Psoas muscle (tissue), 8 donors: ENCODE results near the gene SLC38A1. TPM values are rescaled to one million over a fixed set of nuclear protein-coding genes. Genes with fewer than 3 reads are reported as not detected.
"Not testable (repeated sequence)": the region's sequence is repeated elsewhere in the genome, so short reads cannot be mapped to it uniquely, and the experiment has no call there.

Source experiments
- ATAC-seq, 4 donors: fragments of 200-7000 bp; cut with Tn5 transposase; one replicate each; pipeline ENCODE4 v1.9.1; 2020; ENCODE audit warnings: moderate library complexity in 3 of 4, mild to moderate bottlenecking in 2 of 4
- DNase-seq, 2 donors: peaks; one replicate each; pipeline ENCODE4 v3.0.0-alpha.2; 2020
- H3K27ac ChIP-seq: fragments of 200-600 bp; one replicate; pipeline ENCODE4 v1.8.0; 2022
- H3K27me3 ChIP-seq, 3 donors: fragments of 200-600 bp in 1 of 3; one replicate each; pipeline versions ENCODE4 v1.6.1 to v1.8.0; 2013 to 2022; ENCODE audit warnings: low read length in 2 of 3, mild to moderate bottlenecking in 2 of 3, moderate library complexity in 1 of 3; ENCODE audit not compliant: insufficient read depth in 3 of 3
- H3K36me3 ChIP-seq, 2 donors: fragments of 200-600 bp in 1 of 2; one replicate each; pipeline versions ENCODE4 v1.6.1 to v1.8.0; 2013 to 2022; ENCODE audit warnings: low read depth in 1 of 2, mild to moderate bottlenecking in 1 of 2, moderate library complexity in 1 of 2; ENCODE audit not compliant: insufficient read depth in 1 of 2
- H3K4me1 ChIP-seq: fragments of 200-600 bp; one replicate; pipeline ENCODE4 v1.8.0; 2022
- H3K4me3 ChIP-seq: fragments of 200-600 bp; one replicate; pipeline ENCODE4 v1.8.0; 2022; ENCODE audit warnings: mild to moderate bottlenecking
- H3K9me3 ChIP-seq: fragments of 200-600 bp; one replicate; pipeline ENCODE4 v1.8.0; 2022
- CTCF ChIP-seq: fragments of 200-600 bp; IDR thresholded peaks from one replicate; pipeline ENCODE4 v1.8.0; 2022; ENCODE audit warnings: antibody characterized with exemption
- WGBS, 3 donors: extraction: QIAGEN DNeasy Blood & Tissue Kit; methylation state at CpG; one replicate each; pipeline versions ENCODE4 v1.1.6 to v1.1.7; 2013; 5-methylcytosine and 5-hydroxymethylcytosine counted together
- intact Hi-C, 2 donors: fragments of 100-400 bp; cut with DNase I; formaldehyde crosslinking; loops; one replicate each; pipeline versions ENCODE4 v1.11.0 to v1.14.2; 2022
- polyA plus RNA-seq, 3 donors: library from polyadenylated mRNA; stranded (reverse); fragments of 200-250 nt; gene quantifications; one replicate each; pipeline ENCODE4 v1.2.3, GENCODE V29; 2013
- total RNA-seq, 4 donors: library from RNA; stranded (reverse); fragmentation: NEBNext Ultra II Directional in 2 of 4; extraction: Animal tissue kit (Norgen Biotek cat#: 25700) in 2 of 4; gene quantifications; one replicate each; pipeline versions ENCODE4 v1.2.1 to v1.2.4, GENCODE V29; 2021 to 2023
- donor health status: healthy with polysubstance abuse.
- donor health status: DM: no; HTN: no; CAD: no; lungs with moderate emphysema.
- donor health status: Bipolar disorder and iron deficiency.
- donor health status: healthy.
- donor health status: DM: yes; HTN: yes; CAD: no.
- donor health status: DM: no; HTN: no; CAD: no.
- donor health status: DM: no; HTN: no; CAD: no.
- donor health status: DM: yes; HTN: yes; CAD: no.

The SLC38A1 gene
- total and polyA plus RNA-seq, 7 donors, result 17.3 to 338 (median 50.6) TPM

DNA sequence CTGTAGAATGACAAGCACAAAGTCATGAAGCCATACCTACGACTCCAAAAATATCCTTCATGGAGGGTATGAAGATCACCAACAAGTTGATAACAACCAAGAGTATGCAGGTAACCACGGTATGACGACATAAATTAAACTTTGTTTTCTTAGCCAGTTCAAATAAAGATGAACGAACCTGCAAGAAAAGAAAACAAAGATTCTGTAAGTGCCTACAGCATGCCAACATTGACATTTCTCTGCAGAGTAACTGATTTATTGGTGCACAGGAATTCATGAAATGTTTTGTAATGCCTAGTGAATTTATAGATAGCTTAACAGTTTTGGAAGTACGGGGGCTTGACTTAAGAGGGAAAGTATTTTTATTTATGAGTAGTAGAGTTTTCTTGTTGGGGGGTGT, 71.0 kb downstream of the SLC38A1 start:
- Histone ChIP-seq H3K4me3 (no peak overlapping the region), H3K4me1 (peaks cover 11% of the 10 kb centered on the region), H3K36me3 (peaks cover 17 to 30% of the 10 kb centered on the region in 2 donors), H3K27ac (no peak overlapping the region), H3K9me3 (no peaks in the 10 kb centered on the region), H3K27me3 (no peaks in the 10 kb centered on the region)
- TF ChIP-seq CTCF, result no peak
- WGBS, 3 donors, result 83 to 89% (median 87%) methylated on average over 5 of the region's 5 CpGs
- ATAC-seq (no peak), DNase-seq (no peak)
- intact Hi-C loops, result no loop called here

- H3K9me3 ChIP-seq, ATAC-seq, H3K27ac ChIP-seq, H3K27me3 ChIP-seq, intact Hi-C loops, H3K4me1 ChIP-seq, DNase-seq, H3K36me3 ChIP-seq, H3K4me3 ChIP-seq: not testable (repeated sequence)
- 94 to 100% (median 96%) methylated on average over 2 of the region's 2 CpGs for WGBS, 3 donors
These were observed 78.3 kb downstream of the SLC38A1 start for GRCh38 chr12:46190533-46190932.

GRCh38 chr12:46188170-46188569, 80.7 kb downstream of the SLC38A1 start:
- Histone ChIP-seq H3K9me3 (no peaks in the 10 kb centered on the region), H3K4me1 (peaks cover 9% of the 10 kb centered on the region), H3K4me3 (no peak overlapping the region), H3K27me3 (no peaks in the 10 kb centered on the region), H3K36me3 (peaks cover 0 to 4% of the 10 kb centered on the region in 2 donors), H3K27ac (no peak overlapping the region)
- no peak for DNase-seq
- 59 to 79% (median 68%) methylated on average over 2 of the region's 2 CpGs for WGBS, 3 donors
- no peak for ATAC-seq
- TF ChIP-seq CTCF, result no peak
- intact Hi-C loops, result no loop called here

GRCh38 chr12:46187023-46187422, 81.8 kb downstream of the SLC38A1 start:
- H3K4me3 ChIP-seq, result no peak overlapping the region
- 26 to 28% (median 28%) methylated on average over 3 of the region's 3 CpGs for WGBS, 3 donors
- no peaks in the 10 kb centered on the region for H3K27me3 ChIP-seq
- intact Hi-C loops, result no loop called here
- no peak for TF ChIP-seq CTCF
- peak overlapping the region; percentile 32 for H3K27ac ChIP-seq
- DNase-seq, result no peak
- peaks cover 0 to 4% of the 10 kb centered on the region in 2 donors for H3K36me3 ChIP-seq
- no peaks in the 10 kb centered on the region for H3K9me3 ChIP-seq
- ATAC-seq, result peak; percentile 46 to 74 (median 70)
- peaks cover 9% of the 10 kb centered on the region for H3K4me1 ChIP-seq

DNA sequence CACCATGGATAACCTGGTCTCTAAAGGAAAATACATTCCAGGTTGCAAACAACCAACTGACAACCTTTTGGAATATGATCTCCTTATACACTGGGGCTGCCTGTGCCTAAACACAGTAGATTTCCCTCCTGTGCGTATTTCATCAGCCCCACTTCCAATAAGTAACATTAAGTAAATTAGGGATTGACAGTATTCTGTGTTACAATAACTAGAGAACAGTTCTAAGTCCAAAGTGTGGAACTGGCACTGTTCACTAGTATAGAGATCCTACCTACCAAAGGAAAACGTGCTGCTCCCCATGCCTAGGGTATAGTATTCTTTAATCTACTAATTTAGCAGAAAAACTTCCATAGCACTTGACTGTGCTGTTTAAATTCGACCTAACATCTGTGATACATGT, 82.8 kb downstream of the SLC38A1 start:
- no peak for ATAC-seq
- Histone ChIP-seq H3K27ac (no peak overlapping the region), H3K4me1 (peaks cover 9% of the 10 kb centered on the region), H3K27me3 (no peaks in the 10 kb centered on the region), H3K9me3 (no peaks in the 10 kb centered on the region), H3K36me3 (peaks cover 0 to 4% of the 10 kb centered on the region in 2 donors), H3K4me3 (no peak overlapping the region)
- intact Hi-C loops, result no loop called here
- TF ChIP-seq CTCF, result no peak
- 88 to 89% (median 89%) methylated on average over 3 of the region's 3 CpGs for WGBS, 3 donors
- DNase-seq, result no peak
